GM19397 (cell line): Measurements from ENCODE around the gene C4orf33.
"Not testable (repeated sequence)": the region's sequence is repeated elsewhere in the genome, so short reads cannot be mapped to it uniquely, and the experiment has no call there.

Experiments
- ATAC-seq: cut with Tn5 transposase; IDR thresholded peaks from one replicate; pipeline ENCODE4 v1.9.1; 2021; ENCODE audit warnings: mild to moderate bottlenecking, moderate library complexity; ENCODE audit not compliant: unreplicated experiment

The C4orf33 gene

DNA sequence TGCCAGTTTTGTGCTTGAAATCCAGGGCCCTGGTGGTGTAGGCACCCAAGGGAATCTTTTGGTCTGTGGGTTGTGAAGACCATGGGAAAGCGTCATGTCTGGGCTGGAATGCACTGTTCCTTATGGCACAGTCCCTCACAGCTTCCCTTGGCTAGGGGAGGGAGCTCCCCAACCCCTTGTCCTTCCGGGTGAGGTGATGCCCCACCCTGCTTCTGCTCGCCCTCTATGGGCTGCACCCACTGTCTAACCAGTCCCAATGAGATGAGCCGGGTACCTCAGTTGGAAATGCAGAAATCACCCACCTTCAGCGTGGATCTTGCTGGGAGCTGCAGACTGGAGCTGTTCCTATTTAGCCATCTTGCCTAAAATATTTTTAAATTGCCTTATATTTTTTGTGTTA is 30.7 kb downstream of the C4orf33 start:
- ATAC-seq = not testable (repeated sequence)

DNA sequence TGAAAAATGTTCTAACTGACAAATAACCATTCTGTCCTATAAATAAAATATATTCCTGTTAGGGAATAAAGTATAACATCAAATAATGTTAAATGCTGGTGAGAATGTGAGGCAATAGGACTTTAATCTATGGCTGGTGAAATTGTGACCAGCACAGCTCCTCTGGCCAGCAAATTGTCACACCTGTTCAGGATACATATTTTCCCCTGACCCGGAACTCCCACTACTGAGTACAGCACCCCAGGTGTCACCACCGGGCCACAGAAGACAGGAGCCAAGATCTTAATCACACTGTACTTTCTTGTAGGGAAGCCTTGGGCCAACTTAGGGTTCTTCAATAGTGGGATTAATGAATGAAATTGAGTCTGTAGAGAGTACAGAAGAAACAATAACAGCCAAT is 33.2 kb downstream of the C4orf33 start:
- no peak for ATAC-seq

- ATAC-seq = no peak
Observed at GRCh38 chr4:129131343-129131742, 35.4 kb downstream of the C4orf33 start.

DNA sequence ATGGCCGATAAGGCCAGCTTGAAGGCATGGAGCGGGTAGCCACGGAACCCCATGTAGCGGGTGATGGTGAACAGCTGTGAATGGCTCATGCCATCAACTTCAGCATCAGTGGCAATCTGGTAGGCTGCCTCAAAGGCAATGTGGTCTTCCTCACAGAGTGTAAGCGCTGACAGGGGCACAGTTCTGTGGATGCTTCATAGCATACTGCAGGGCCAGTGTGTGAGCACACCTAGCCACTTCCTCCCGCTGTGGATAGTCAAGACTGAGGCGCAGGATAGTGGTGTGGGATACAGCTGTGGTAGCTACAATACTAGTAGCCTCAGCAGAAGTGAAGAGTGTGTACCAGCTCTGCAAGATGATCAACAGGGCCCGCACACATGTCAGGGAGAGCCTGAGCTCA is 40.5 kb downstream of the C4orf33 start:
- ATAC-seq = no peak

DNA sequence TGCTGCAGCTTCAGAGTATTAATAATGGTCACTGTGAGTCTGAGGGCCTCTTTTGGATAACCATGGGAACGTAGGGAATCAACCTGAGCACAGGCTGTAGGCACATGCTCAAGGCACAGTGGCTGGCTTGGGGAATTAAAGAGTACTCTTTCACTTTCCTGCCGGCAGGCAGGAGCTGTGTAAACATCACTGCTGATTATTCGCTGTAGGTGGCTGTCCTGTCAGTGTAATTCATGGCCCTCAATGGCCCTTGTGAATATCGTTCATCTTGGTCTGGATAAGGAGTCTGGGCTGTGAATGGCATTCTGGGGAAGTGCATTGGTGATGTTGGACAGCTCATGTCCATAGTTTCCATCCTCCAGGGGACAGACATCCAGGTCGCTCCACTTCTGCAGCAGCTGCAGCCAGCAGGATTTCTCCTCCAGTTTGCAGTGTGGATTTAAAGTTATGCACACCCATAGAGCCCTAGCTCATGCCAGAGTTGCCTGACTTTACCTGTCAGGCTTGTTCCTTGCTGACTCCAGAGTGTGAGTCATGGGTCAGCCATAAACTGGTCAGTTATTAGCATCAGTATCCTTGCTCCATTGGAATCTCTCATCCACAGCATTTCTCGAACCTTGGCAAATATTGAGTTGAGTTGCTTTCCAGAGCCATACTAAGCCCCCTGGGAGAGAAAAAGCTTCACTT is 43.0 kb downstream of the C4orf33 start:
- ATAC-seq = no peak

- ATAC-seq = no peak
Observed at GRCh38 chr4:129140521-129140920, 44.6 kb downstream of the C4orf33 start.

DNA sequence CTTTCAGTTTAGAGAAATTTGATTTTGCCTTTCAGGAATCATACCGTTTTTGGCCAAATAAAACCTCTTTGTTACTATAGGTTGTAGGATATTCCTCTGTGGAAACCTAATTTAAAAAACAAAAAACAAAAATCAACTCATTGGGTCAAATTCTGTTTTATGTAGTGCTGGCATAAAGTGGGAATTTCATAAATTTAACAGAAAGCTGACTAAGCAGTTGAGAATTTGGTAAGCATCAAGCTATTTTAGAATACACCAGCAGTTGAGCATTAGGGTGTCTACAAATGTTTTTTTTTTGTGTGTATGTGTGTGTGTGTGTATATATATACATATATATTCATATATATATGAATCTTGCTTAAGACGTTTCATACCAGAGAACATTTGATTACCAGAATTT is 47.4 kb downstream of the C4orf33 start:
- ATAC-seq = no peak

DNA sequence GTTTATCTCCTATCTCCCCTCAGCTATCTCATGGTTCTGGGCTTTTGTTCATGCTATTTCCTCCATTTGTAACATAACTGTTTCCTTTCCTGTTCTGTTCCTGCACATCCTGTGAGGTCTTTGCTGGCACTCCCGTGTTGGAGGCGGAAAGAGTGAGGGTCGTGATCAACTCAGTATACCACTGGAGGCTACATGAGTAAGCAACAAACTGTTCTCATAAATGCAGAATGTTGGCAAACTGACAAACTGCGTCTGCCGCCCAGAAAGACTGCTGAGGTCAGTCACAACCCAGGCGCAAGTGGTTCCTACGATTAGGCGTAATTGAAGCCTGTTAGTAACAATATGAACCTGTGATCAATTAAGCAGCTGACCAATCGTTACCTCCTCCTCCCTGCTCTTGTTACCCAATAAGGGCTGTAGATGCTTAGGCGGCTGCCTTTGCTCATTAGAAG is 48.8 kb downstream of the C4orf33 start:
- ATAC-seq = no peak

DNA sequence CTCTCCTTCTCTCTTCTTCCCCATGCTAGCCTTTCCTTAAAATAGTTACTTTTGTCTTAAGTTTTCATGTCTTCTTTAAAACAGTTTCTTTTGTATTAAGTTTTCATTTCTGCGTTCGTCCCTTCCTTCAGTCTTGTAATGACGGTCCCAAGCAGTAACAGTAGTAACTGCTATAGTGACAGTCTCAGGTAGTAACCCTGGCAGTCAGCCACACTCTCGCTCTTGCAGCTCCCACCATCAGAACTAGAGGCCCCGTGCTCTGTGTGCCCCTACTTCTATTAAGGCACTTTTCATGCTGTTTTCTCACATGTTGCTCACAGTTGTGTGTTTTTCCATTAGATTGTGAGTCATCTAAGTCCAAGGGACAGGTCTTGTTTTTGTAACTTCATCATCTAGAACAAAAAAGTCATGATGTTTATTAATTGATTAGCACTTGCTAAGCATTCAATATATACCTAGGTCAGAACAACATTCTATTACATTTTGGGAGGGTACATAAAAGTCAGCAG is 49.3 kb downstream of the C4orf33 start:
- ATAC-seq = no peak

- ATAC-seq = no peak
Observed at GRCh38 chr4:129146639-129147038, 50.7 kb downstream of the C4orf33 start.

DNA sequence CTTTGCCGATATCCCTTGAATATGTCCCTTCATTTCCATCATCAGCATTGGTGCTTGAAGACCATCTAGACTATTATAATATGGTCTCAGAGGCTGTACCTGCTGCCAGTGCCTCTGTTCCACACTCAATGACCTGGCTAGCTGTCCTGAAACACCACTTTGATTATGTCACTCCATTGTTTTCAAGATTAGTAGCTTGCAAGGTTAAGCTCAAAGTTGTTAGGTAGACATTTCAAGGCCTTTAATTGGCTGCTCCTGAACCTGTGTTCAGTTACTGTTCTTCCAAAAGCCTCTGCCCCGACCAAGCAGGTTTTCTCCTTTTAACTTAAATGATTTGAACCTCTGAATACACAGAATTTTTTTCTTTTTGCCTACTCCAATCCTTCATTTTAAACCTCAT is 52.9 kb downstream of the C4orf33 start:
- ATAC-seq = no peak

DNA sequence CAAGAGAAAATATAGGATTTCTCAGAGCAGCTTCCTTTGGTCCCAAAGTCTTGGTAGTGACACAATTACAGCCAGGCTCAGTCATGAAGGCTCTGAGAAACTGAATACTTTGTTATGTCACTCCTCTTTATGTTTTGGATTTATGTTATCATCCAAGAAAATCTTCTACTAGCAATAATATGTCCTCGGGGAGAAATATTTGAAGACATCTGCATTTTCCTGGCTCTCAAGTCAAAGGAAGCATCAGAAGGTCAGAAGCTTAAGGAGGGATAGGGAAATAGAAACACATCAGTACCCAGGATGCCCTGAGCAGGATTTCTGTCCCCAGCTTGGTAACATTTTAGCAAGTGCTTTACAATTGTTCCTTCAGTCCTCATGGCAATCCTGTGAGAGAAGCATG is 54.0 kb downstream of the C4orf33 start:
- ATAC-seq = no peak

- no peak for ATAC-seq
Observed at GRCh38 chr4:129152350-129152749, 56.4 kb downstream of the C4orf33 start.

DNA sequence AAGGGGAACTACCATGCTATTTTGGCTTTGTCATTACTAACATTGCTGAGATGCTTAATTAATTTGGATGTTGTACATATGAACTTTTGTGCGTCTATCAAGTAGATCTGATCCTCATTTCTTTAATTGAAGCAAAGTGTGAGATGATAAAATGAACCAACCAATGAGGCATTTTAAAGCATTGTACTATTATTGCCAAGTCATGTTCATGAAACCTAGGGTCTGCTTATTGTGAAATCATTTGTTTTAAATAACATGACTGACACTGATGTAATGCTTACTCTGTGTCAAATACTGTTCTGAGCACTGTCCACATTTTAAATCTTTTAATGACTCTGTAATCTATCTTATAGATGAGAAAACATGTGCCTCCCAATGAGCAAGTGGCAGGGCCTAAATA is 57.7 kb downstream of the C4orf33 start:
- ATAC-seq = no peak

DNA sequence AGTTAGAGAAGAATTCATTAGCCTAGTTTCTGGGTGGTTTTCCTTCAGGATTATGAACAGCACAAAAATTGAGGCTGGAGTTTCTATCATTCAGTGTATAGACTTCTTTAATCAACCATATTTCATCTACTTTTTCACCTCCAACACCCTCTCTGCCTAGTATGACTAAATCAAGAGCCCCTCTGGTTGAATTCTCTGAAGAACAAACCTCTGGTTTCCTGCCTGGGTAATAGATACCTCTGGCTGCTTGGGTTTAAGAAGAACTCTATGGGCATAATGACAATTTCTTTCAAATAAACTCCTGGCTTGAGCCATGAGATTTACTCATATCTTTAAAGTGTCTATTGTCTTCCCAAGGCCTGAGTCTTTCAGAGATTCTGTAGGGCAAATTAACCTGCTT is 66.5 kb downstream of the C4orf33 start:
- ATAC-seq = no peak

- ATAC-seq = no peak
Observed at GRCh38 chr4:129163427-129163826, 67.5 kb downstream of the C4orf33 start.

- ATAC-seq = no peak
Observed at GRCh38 chr4:129164243-129164642, 68.3 kb downstream of the C4orf33 start.
